GM23338 (cell line): ENCODE measurements around the gene MYL12B. TPM values are rescaled to one million over a fixed set of nuclear protein-coding genes. Genes with fewer than 3 reads are reported as not detected.
A peak's percentile ranks its signal among the peaks of the same experiment; 100 is the strongest.

Experiments
- ATAC-seq: fragments of 200-7000 bp; cut with Tn5 transposase; 3 replicates; pipeline ENCODE4 v1.9.1; 2020
- DNase-seq: peaks from one replicate; pipeline ENCODE4 v3.0.0-alpha.2; 2015; ENCODE audit warnings: low spot score
- H2AFZ ChIP-seq: fragments of 200-600 bp; sonication (generic); 2 replicates; pipeline ENCODE4 v1.8.0; 2016; ENCODE audit warnings: antibody characterized with exemption, mild to moderate bottlenecking, moderate library complexity
- H3F3A ChIP-seq: fragments of 200-600 bp; sonication (generic); replicated peaks from 2 replicates; pipeline ENCODE4 v1.8.0; 2017; ENCODE audit warnings: antibody characterized with exemption, mixed run types, low read depth
- H3K27ac ChIP-seq: fragments of 200-600 bp; sonication (generic); 2 replicates; pipeline ENCODE4 v1.6.1; 2016; ENCODE audit warnings: low read depth
- H3K27me3 ChIP-seq: fragments of 200-600 bp; sonication (generic); 2 replicates; pipeline ENCODE4 v1.8.0; 2016; ENCODE audit warnings: mild to moderate bottlenecking, mixed run types, moderate library complexity; ENCODE audit not compliant: insufficient read depth
- H3K36me3 ChIP-seq: fragments of 200-600 bp; sonication (generic); 2 replicates; pipeline ENCODE4 v1.8.0; 2016; ENCODE audit warnings: mild to moderate bottlenecking; ENCODE audit not compliant: insufficient read depth
- H3K4me1 ChIP-seq: fragments of 200-600 bp; sonication (generic); 2 replicates; pipeline ENCODE4 v1.8.0; 2016; ENCODE audit warnings: mild to moderate bottlenecking, moderate library complexity; ENCODE audit not compliant: insufficient read depth
- H3K4me2 ChIP-seq: fragments of 200-600 bp; sonication (generic); 2 replicates; pipeline ENCODE4 v1.7.1; 2017; ENCODE audit warnings: mixed run types
- H3K4me3 ChIP-seq: fragments of 200-600 bp; sonication (generic); 2 replicates; pipeline ENCODE4 v1.6.1; 2016; ENCODE audit warnings: mixed run types
- H3K79me2 ChIP-seq: fragments of 200-600 bp; sonication (generic); replicated peaks from 2 replicates; pipeline ENCODE4 v1.8.0; 2017; ENCODE audit warnings: mild to moderate bottlenecking; ENCODE audit not compliant: insufficient read depth
- H3K9me2 ChIP-seq: fragments of 200-600 bp; sonication (generic); 2 replicates; pipeline ENCODE4 v1.8.0; 2017; ENCODE audit not compliant: insufficient read depth
- H4K20me1 ChIP-seq: fragments of 200-600 bp; sonication (generic); replicated peaks from 2 replicates; pipeline ENCODE4 v1.8.0; 2017; ENCODE audit warnings: mild to moderate bottlenecking; ENCODE audit not compliant: insufficient read depth
- H3K27ac Mint-ChIP-seq: 2 replicates; pipeline ENCODE4 v1.8.0; 2020; ENCODE audit warnings: inconsistent platforms, mild to moderate bottlenecking, moderate library complexity, mixed read lengths
- H3K27me3 Mint-ChIP-seq: 3 replicates; pipeline ENCODE4 v1.8.0; 2022; ENCODE audit warnings: low read depth, mild to moderate bottlenecking, moderate library complexity, mixed read lengths, inconsistent platforms; ENCODE audit not compliant: insufficient read depth, poor library complexity
- H3K36me3 Mint-ChIP-seq: 3 replicates; pipeline ENCODE4 v1.8.0; 2021; ENCODE audit warnings: low read depth, mild to moderate bottlenecking, inconsistent platforms, moderate library complexity, mixed read lengths
- H3K4me1 Mint-ChIP-seq: 3 replicates; pipeline ENCODE4 v1.8.0; 2020; ENCODE audit warnings: mild to moderate bottlenecking, inconsistent platforms, mixed read lengths
- H3K4me3 Mint-ChIP-seq: 3 replicates; pipeline ENCODE4 v1.8.0; 2021; ENCODE audit warnings: moderate library complexity, mild to moderate bottlenecking, inconsistent platforms, mixed read lengths
- H3K9me3 Mint-ChIP-seq: 3 replicates; pipeline ENCODE4 v1.8.0; 2020; ENCODE audit warnings: moderate library complexity, mild to moderate bottlenecking, inconsistent platforms, mixed read lengths
- CREB1 ChIP-seq: fragments of 250-450 bp; sonication (Bioruptor Pico); IDR thresholded peaks from 2 replicates; pipeline ENCODE4 v1.5.0; 2020; ENCODE audit warnings: low read depth, mild to moderate bottlenecking, moderate library complexity
- ETS1 ChIP-seq: IDR thresholded peaks from 2 replicates; pipeline ENCODE4 v1.6.1; 2016; ENCODE audit warnings: antibody characterized with exemption
- EZH2 ChIP-seq: fragments of 200-600 bp; sonication (generic); IDR thresholded peaks from one replicate; pipeline ENCODE4 v1.8.0; 2017; ENCODE audit warnings: antibody characterized with exemption, mild to moderate bottlenecking, low read depth; ENCODE audit not compliant: unreplicated experiment
- EZH2phosphoT487 ChIP-seq: fragments of 200-600 bp; sonication (generic); IDR thresholded peaks from one replicate; pipeline ENCODE4 v1.8.1; 2018; ENCODE audit warnings: antibody characterized with exemption; ENCODE audit not compliant: unreplicated experiment
- JUNB ChIP-seq: IDR thresholded peaks from one replicate; pipeline ENCODE4 v1.6.1; 2016; ENCODE audit warnings: antibody characterized with exemption; ENCODE audit not compliant: unreplicated experiment
- NANOG ChIP-seq: IDR thresholded peaks from 2 replicates; pipeline ENCODE4 v1.6.1; 2016; ENCODE audit warnings: antibody characterized with exemption, borderline replicate concordance
- POLR2AphosphoS5 ChIP-seq: IDR thresholded peaks from 2 replicates; pipeline ENCODE4 v1.6.1; 2016; ENCODE audit warnings: antibody characterized with exemption, low read depth
- REST ChIP-seq: IDR thresholded peaks from one replicate; pipeline ENCODE4 v1.6.1; 2018; ENCODE audit warnings: antibody characterized with exemption; ENCODE audit not compliant: unreplicated experiment
- STAT1 ChIP-seq: IDR thresholded peaks from one replicate; pipeline ENCODE4 v1.6.1; 2016; ENCODE audit warnings: antibody characterized with exemption; ENCODE audit not compliant: unreplicated experiment
- ZNF114 ChIP-seq: fragments of 250-450 bp; sonication (Bioruptor Pico); IDR thresholded peaks from 2 replicates; pipeline ENCODE4 v1.5.0; 2020; ENCODE audit warnings: mild to moderate bottlenecking, moderate library complexity
- ZNF331 ChIP-seq: fragments of 250-450 bp; sonication (Bioruptor Pico); IDR thresholded peaks from 2 replicates; pipeline ENCODE4 v1.5.0; 2020; ENCODE audit warnings: low read depth, mild to moderate bottlenecking, moderate library complexity
- polyA plus RNA-seq: library from polyadenylated mRNA; unstranded; fragments of >200 nt; fragmentation: Nextera tagmentation; extraction: Ambion mirVana; gene quantifications from 2 replicates; pipeline ENCODE4 v1.2.1, GENCODE V29; 2016
- total RNA-seq: library from RNA; depleted of rRNA; stranded (reverse); fragments of >200 nt; shearing (Covaris generic); gene quantifications from 2 replicates; pipeline ENCODE4 v1.2.3, GENCODE V29; 2014
- TF ChIP-seq, protein P1 (sequence below), 2 experiments: fragments of 200-600 bp in 1 of 2; sonication (generic) in 1 of 2; conservative IDR thresholded peaks; 2 replicates each; pipeline versions ENCODE4 v1.5.1 to v1.6.1; 2016 to 2017; ENCODE audit warnings: antibody characterized with exemption in 2 of 2, low read depth in 2 of 2, mild to moderate bottlenecking in 2 of 2, moderate library complexity in 1 of 2
- TF ChIP-seq, protein P2 (sequence below): fragments of 250-450 bp; sonication (Bioruptor Pico); IDR thresholded peaks from 2 replicates; pipeline ENCODE4 v1.5.0; 2020; ENCODE audit warnings: mild to moderate bottlenecking, moderate library complexity

MYL12B gene
- total and polyA plus RNA-seq, 2 experiments from 2014 or later = 165 to 330 TPM

DNA sequence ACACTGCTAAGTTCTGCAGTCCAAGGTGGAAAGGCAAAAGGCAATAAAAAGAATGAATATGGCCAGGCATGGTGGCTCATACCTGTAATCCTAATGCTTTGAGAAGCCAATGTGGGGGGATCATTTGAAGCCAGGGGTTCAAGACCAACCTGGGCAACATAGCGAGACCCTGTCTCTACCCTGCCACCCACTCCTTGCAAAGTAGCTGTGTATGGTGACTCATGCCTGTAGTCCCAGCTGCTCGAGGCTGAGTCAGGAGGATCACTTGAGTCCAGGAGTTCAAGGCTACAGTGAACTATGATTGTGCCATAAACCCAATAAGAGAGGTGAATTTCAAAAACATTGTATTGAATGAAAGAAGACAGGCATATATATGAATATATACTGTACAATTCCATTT lies 2.4 kb downstream of the MYL12B start:
- H3K4me2 ChIP-seq = no peak overlapping the region
- peaks cover 49% of the 10 kb centered on the region for H4K20me1 ChIP-seq
- no peaks in the 10 kb centered on the region for H3F3A ChIP-seq
- TF ChIP-seq ZNF114 (CRISPR knock-in tag) = no peak
- no peak for TF ChIP-seq CREB1
- TF ChIP-seq NANOG = no peak
- TF ChIP-seq, protein P1, sequence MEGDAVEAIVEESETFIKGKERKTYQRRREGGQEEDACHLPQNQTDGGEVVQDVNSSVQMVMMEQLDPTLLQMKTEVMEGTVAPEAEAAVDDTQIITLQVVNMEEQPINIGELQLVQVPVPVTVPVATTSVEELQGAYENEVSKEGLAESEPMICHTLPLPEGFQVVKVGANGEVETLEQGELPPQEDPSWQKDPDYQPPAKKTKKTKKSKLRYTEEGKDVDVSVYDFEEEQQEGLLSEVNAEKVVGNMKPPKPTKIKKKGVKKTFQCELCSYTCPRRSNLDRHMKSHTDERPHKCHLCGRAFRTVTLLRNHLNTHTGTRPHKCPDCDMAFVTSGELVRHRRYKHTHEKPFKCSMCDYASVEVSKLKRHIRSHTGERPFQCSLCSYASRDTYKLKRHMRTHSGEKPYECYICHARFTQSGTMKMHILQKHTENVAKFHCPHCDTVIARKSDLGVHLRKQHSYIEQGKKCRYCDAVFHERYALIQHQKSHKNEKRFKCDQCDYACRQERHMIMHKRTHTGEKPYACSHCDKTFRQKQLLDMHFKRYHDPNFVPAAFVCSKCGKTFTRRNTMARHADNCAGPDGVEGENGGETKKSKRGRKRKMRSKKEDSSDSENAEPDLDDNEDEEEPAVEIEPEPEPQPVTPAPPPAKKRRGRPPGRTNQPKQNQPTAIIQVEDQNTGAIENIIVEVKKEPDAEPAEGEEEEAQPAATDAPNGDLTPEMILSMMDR (conservative IDR thresholded peaks at IDR 0.05; ENCODE audit: low read depth in 2 of 2) = no peak
- TF ChIP-seq ZNF331 = no peak
- no peak for TF ChIP-seq JUNB
- TF ChIP-seq EZH2phosphoT487 = no peak
- TF ChIP-seq ETS1 = no peak
- no peak for TF ChIP-seq STAT1
- no peak for TF ChIP-seq POLR2AphosphoS5
- no peak for TF ChIP-seq EZH2
- TF ChIP-seq REST = no peak
- TF ChIP-seq, protein P2, sequence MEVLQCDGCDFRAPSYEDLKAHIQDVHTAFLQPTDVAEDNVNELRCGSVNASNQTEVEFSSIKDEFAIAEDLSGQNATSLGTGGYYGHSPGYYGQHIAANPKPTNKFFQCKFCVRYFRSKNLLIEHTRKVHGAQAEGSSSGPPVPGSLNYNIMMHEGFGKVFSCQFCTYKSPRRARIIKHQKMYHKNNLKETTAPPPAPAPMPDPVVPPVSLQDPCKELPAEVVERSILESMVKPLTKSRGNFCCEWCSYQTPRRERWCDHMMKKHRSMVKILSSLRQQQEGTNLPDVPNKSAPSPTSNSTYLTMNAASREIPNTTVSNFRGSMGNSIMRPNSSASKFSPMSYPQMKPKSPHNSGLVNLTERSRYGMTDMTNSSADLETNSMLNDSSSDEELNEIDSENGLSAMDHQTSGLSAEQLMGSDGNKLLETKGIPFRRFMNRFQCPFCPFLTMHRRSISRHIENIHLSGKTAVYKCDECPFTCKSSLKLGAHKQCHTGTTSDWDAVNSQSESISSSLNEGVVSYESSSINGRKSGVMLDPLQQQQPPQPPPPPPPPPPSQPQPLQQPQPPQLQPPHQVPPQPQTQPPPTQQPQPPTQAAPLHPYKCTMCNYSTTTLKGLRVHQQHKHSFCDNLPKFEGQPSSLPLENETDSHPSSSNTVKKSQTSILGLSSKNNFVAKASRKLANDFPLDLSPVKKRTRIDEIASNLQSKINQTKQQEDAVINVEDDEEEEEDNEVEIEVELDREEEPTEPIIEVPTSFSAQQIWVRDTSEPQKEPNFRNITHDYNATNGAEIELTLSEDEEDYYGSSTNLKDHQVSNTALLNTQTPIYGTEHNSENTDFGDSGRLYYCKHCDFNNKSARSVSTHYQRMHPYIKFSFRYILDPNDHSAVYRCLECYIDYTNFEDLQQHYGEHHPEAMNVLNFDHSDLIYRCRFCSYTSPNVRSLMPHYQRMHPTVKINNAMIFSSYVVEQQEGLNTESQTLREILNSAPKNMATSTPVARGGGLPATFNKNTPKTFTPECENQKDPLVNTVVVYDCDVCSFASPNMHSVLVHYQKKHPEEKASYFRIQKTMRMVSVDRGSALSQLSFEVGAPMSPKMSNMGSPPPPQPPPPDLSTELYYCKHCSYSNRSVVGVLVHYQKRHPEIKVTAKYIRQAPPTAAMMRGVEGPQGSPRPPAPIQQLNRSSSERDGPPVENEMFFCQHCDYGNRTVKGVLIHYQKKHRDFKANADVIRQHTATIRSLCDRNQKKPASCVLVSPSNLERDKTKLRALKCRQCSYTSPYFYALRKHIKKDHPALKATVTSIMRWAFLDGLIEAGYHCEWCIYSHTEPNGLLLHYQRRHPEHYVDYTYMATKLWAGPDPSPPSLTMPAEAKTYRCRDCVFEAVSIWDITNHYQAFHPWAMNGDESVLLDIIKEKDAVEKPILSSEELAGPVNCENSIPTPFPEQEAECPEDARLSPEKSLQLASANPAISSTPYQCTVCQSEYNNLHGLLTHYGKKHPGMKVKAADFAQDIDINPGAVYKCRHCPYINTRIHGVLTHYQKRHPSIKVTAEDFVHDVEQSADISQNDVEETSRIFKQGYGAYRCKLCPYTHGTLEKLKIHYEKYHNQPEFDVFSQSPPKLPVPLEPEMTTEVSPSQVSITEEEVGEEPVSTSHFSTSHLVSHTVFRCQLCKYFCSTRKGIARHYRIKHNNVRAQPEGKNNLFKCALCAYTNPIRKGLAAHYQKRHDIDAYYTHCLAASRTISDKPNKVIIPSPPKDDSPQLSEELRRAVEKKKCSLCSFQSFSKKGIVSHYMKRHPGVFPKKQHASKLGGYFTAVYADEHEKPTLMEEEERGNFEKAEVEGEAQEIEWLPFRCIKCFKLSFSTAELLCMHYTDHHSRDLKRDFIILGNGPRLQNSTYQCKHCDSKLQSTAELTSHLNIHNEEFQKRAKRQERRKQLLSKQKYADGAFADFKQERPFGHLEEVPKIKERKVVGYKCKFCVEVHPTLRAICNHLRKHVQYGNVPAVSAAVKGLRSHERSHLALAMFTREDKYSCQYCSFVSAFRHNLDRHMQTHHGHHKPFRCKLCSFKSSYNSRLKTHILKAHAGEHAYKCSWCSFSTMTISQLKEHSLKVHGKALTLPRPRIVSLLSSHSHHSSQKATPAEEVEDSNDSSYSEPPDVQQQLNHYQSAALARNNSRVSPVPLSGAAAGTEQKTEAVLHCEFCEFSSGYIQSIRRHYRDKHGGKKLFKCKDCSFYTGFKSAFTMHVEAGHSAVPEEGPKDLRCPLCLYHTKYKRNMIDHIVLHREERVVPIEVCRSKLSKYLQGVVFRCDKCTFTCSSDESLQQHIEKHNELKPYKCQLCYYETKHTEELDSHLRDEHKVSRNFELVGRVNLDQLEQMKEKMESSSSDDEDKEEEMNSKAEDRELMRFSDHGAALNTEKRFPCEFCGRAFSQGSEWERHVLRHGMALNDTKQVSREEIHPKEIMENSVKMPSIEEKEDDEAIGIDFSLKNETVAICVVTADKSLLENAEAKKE (CRISPR knock-in tag) = no peak
- H3K27ac ChIP-seq = no peak overlapping the region
- Mint-ChIP-seq H3K4me3 (peak overlapping the region; percentile 6; the same call in 1 of the 3 replicates), H3K9me3 (no peaks in the 10 kb centered on the region), H3K27me3 (peaks cover 6% of the 10 kb centered on the region), H3K36me3 (no peaks in the 10 kb centered on the region; the same call in 2 of the 3 replicates), H3K4me1 (peaks cover 47% of the 10 kb centered on the region), H3K27ac (peak overlapping the region; percentile 19; the same call in 1 of the 2 replicates)
- peaks cover 12% of the 10 kb centered on the region for H3K4me1 ChIP-seq
- H3K36me3 ChIP-seq = no peaks in the 10 kb centered on the region
- H3K27me3 ChIP-seq = no peaks in the 10 kb centered on the region
- H2AFZ ChIP-seq = no peak overlapping the region
- H3K79me2 ChIP-seq = peaks cover 70% of the 10 kb centered on the region
- no peak for ATAC-seq
- no peak overlapping the region for H3K4me3 ChIP-seq
- H3K9me2 ChIP-seq = no peaks in the 10 kb centered on the region
- DNase-seq = no peak
